DMS79 treated with DMSO at 0.1 percent for 48 hours (cell line): ENCODE results near the gene STRC.
"Not testable (repeated sequence)": the region's sequence is repeated elsewhere in the genome, so short reads cannot be mapped to it uniquely, and the experiment has no call there.

ENCODE experiments used
- DNase-seq: peaks from one replicate; lab custom pipeline; 2025; lab: John Stamatoyannopoulos, UW

Gene STRC

DNA sequence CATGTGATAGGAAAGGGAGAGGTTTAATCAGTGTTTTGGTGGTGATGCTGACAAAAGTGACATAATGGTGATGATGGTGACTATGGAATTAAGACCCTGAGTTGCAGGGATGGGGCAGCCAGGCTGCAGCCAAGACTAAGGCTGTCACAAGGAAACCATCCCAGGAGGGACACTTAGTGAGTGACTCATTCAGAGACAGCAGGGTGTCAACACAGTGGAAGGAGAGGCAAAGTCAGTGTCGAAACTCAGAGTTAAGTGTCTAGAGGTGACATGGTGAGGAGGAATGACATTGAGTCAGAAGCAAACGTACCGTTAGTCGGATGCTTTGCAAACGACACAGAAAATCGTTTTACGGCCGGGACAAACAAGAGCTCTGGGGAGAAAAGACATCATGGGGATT lies 54.8 kb downstream of the STRC start:
- not testable (repeated sequence) for DNase-seq

DNA sequence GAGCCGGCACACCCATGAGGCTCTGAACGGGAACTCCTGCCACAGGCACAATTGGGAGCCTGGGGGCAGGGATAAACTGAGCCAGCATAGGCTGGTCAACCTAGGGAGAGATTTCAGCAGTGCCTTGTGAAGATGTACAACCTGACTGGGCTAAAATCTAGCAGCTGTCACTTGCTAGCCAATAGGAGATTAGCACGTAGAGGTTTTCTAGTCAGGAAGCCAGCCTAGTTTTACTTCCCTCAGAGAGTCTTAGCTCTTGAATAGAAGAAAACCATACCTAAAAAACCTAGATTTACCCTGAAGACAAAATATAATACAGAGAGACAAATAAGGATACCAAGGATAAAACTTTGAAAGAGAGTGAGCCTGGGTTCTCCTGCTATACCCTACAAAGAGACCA lies 55.8 kb downstream of the STRC start:
- DNase-seq: not testable (repeated sequence)

DNA sequence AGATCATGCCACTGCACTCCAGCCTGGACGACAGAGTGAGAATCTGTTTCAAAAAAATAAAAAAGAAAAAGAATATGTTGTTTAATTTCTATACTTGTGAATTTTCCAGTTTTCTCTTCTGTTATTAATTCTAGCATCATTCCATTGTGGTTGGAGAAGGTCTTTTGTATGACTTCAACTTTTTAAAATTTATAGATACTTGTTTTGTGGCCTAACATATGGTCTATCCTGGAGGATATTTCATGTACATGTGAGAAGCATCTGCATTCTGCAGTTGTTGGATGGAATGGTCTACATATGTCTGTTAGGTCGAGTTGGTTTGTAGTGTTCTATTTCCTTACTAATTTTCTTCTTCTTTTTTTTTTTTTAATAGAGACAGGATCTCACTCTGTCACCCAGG lies 65.6 kb downstream of the STRC start:
- DNase-seq: no peak

DNA sequence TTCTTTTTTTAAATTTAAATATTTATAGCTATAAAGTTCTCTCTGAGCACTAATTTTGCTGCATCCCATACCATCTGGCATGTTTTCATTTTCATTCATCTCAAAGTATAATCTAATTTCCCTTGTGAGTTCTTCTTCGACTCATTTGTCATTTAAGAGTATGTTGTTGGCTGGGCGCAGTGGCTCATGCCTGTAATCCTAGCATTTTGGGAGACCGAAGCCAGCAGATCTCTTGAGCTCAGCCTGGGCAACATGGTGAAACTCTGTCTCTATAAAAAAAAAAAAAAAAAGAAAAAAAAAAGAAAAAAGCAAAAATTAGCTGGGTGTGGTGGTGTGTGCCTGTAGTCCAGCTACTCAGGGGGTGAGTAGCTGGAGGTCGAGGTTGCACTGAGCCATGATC lies 66.3 kb downstream of the STRC start:
- DNase-seq: no peak

DNA sequence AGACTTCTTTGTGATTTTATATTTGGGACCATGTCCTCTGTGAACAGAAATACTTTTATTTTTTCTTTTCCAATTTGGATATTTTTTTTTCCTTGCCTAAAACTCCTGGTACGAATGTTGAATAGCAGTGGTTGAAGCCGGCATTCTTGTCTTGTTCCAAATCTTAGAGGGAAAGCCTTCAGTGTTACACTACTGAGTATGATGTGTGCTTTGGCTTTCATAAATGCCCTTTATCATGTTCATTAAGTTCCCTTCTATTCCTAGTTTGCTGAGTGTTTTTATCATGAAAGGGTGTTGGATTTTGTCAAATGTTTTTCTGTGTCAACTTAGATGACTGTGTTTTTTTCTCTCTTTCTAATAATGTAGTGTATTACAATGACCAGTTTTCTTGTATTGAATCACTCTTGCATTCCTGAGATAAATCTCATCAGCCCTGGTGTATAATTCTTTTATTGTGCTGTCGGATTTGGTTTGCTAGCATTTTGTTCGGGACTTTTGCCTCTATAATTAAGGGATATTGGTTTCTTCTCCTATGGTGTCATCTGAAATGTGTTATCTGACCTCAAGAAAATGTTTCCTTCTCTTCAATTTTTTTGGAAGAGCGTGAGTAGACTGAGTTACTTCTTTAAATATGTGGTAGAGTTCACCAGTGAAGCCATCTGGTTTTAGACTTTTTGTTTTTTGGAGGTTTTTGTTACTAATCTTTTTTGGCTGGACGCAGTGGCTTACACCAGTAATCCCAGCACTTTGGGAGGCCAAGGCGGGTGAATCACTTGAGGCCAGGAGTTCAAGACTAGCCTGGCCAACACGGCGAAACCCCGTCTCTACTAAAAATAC lies 67.9 kb downstream of the STRC start:
- no peak for DNase-seq
